Measurements from ENCODE around the gene ZNF775. TPM values are rescaled to one million over a fixed set of nuclear protein-coding genes. Genes with fewer than 3 reads are reported as not detected.

ZNF775 gene
- total RNA-seq, 4 donors from 2014 or later, result 1.2 to 2.3 (median 1.8) TPM

GRCh38 chr7:150363872-150364271 lies 15.3 kb upstream of the ZNF775 start:
- Histone ChIP-seq H3K9me3 (no peaks in the 10 kb centered on the region), H3K4me1 (peaks cover 0 to 13% (median 0%) of the 10 kb centered on the region in 3 donors), H3K27ac (no peak overlapping the region), H3K4me3 (no peak overlapping the region), H3K36me3 (no peaks in the 10 kb centered on the region), H3K27me3 (no peaks in the 10 kb centered on the region)
- TF ChIP-seq CTCF (IDR thresholded peaks at IDR 0.05) (no peak), POLR2A (IDR thresholded peaks at IDR 0.05) (no peak)
- intact Hi-C loops (cut with DNase I), result no loop called here
- 67 to 81% methylated on average over 3 to 4 of the region's 5 CpGs for WGBS, 2 donors
- DNase-seq, result no peak

- WGBS, 2 donors, result 75 to 85% methylated on average over 7 to 10 of the region's 10 CpGs
- no peak overlapping the region for H3K27ac ChIP-seq
- intact Hi-C loops (cut with DNase I), result no loop called here
Measured at GRCh38 chr7:150365194-150365593, 13.9 kb upstream of the ZNF775 start.

GRCh38 chr7:150365673-150366398 lies 13.3 kb upstream of the ZNF775 start:
- Histone ChIP-seq H3K27ac (no peak overlapping the region), H3K36me3 (peaks cover 0 to 3% (median 0%) of the 10 kb centered on the region in 3 donors), H3K4me3 (no peak overlapping the region), H3K4me1 (peaks cover 14 to 32% (median 14%) of the 10 kb centered on the region in 3 donors), H3K27me3 (no peaks in the 10 kb centered on the region), H3K9me3 (no peaks in the 10 kb centered on the region)
- intact Hi-C loops (cut with DNase I), result no loop called here
- 56 to 71% methylated on average over 2 to 5 of the region's 5 CpGs for WGBS, 2 donors
- TF ChIP-seq CTCF (IDR thresholded peaks at IDR 0.05) (no peak), POLR2A (IDR thresholded peaks at IDR 0.05) (no peak)
- no peak for DNase-seq

More at GRCh38 chr7:150365194-150365593, 13.9 kb upstream of the ZNF775 start:
- Histone ChIP-seq H3K36me3 (no peaks in the 10 kb centered on the region), H3K4me3 (no peak overlapping the region), H3K9me3 (no peaks in the 10 kb centered on the region), H3K27me3 (no peaks in the 10 kb centered on the region), H3K4me1 (peaks cover 8 to 26% (median 8%) of the 10 kb centered on the region in 3 donors)
- TF ChIP-seq POLR2A (IDR thresholded peaks at IDR 0.05), result no peak
- no peak for TF ChIP-seq CTCF (IDR thresholded peaks at IDR 0.05)
- no peak for DNase-seq

- no peaks in the 10 kb centered on the region for H3K27me3 ChIP-seq
- WGBS, 2 donors, result 19 to 29% methylated on average over 7 to 8 of the region's 8 CpGs
Measured at GRCh38 chr7:150367677-150368095, 11.4 kb upstream of the ZNF775 start.

More at GRCh38 chr7:150367677-150368095, 11.4 kb upstream of the ZNF775 start:
- Histone ChIP-seq H3K36me3 (peaks cover 10 to 22% (median 14%) of the 10 kb centered on the region in 3 donors), H3K4me3 (peak overlapping the region; percentile 55 to 97 (median 81)), H3K9me3 (no peaks in the 10 kb centered on the region), H3K27ac (peak overlapping the region; percentile 89 to 98 (median 95)), H3K4me1 (peaks cover 26 to 51% (median 26%) of the 10 kb centered on the region in 3 donors)
- intact Hi-C loops (cut with DNase I), result no loop called here
- TF ChIP-seq CTCF (IDR thresholded peaks at IDR 0.05), result no peak
- no peak for TF ChIP-seq POLR2A (IDR thresholded peaks at IDR 0.05)
- no peak for DNase-seq

Measured in esophagus squamous epithelium (tissue), 5 donors.